GM19351 (cell line): ENCODE measurements around the gene NRBF2.
"Not testable (repeated sequence)": the region's sequence is repeated elsewhere in the genome, so short reads cannot be mapped to it uniquely, and the experiment has no call there.

Experiments
- ATAC-seq: cut with Tn5 transposase; IDR thresholded peaks from one replicate; pipeline ENCODE4 v1.9.1; 2021; ENCODE audit warnings: mild to moderate bottlenecking, moderate library complexity; ENCODE audit not compliant: unreplicated experiment

Gene NRBF2

GRCh38 chr10:63116452-63117072, 16.6 kb upstream of the NRBF2 start:
- no peak for ATAC-seq

GRCh38 chr10:63119041-63119440, 14.1 kb upstream of the NRBF2 start:
- no peak for ATAC-seq

GRCh38 chr10:63120554-63120953, 12.6 kb upstream of the NRBF2 start:
- no peak for ATAC-seq

- ATAC-seq = no peak
Observed at GRCh38 chr10:63123727-63124362, 9.3 kb upstream of the NRBF2 start.

GRCh38 chr10:63125459-63125858, 7.7 kb upstream of the NRBF2 start:
- no peak for ATAC-seq

- no peak for ATAC-seq
Observed at GRCh38 chr10:63128443-63128842, 4.7 kb upstream of the NRBF2 start.

- no peak for ATAC-seq
Observed at GRCh38 chr10:63129888-63130287, 3.2 kb upstream of the NRBF2 start.

- no peak for ATAC-seq
Observed at GRCh38 chr10:63132651-63133055, 475 bp upstream of the NRBF2 start.

- no peak for ATAC-seq
Observed at GRCh38 chr10:63133821-63134557, 861 bp downstream of the NRBF2 start.

- ATAC-seq = no peak
Observed at GRCh38 chr10:63137306-63137705, 4.2 kb downstream of the NRBF2 start.

GRCh38 chr10:63140077-63140476, 6.9 kb downstream of the NRBF2 start:
- no peak for ATAC-seq

GRCh38 chr10:63142136-63142535, 9.0 kb downstream of the NRBF2 start:
- ATAC-seq = no peak

GRCh38 chr10:63143987-63144386, 10.9 kb downstream of the NRBF2 start:
- no peak for ATAC-seq

- ATAC-seq = peak; percentile 56
Observed at GRCh38 chr10:63145782-63146181, 12.7 kb downstream of the NRBF2 start.

GRCh38 chr10:63146503-63146902, 13.4 kb downstream of the NRBF2 start:
- no peak for ATAC-seq

GRCh38 chr10:63150745-63151144, 17.6 kb downstream of the NRBF2 start:
- ATAC-seq = no peak

GRCh38 chr10:63153868-63154545, 20.9 kb downstream of the NRBF2 start:
- not testable (repeated sequence) for ATAC-seq

GRCh38 chr10:63154546-63155387, 21.6 kb downstream of the NRBF2 start:
- no peak for ATAC-seq

GRCh38 chr10:63155388-63156020, 22.4 kb downstream of the NRBF2 start:
- no peak for ATAC-seq

- no peak for ATAC-seq
Observed at GRCh38 chr10:63156236-63156635, 23.1 kb downstream of the NRBF2 start.
